GOT3 (cell line): ENCODE results near the gene MITD1.
"Not testable (repeated sequence)": the region's sequence is repeated elsewhere in the genome, so short reads cannot be mapped to it uniquely, and the experiment has no call there.

Source experiments
- DNase-seq: peaks from one replicate; lab custom pipeline; 2025; ENCODE audit warnings: mixed read lengths; lab: John Stamatoyannopoulos, UW

The MITD1 gene

GRCh38 chr2:99154643-99155536, 26.0 kb downstream of the MITD1 start, which contains the start of the genes LIPT1 and TSGA10:
Gene LIPT1 (plus strand): TSS chr2:99154967. CDS start chr2:99161958, 6,991 bp downstream.
Gene TSGA10 (minus strand): TSS chr2:99154942. CDS start chr2:99109439, 45,503 bp downstream.
- peak; percentile 60 for DNase-seq

DNA sequence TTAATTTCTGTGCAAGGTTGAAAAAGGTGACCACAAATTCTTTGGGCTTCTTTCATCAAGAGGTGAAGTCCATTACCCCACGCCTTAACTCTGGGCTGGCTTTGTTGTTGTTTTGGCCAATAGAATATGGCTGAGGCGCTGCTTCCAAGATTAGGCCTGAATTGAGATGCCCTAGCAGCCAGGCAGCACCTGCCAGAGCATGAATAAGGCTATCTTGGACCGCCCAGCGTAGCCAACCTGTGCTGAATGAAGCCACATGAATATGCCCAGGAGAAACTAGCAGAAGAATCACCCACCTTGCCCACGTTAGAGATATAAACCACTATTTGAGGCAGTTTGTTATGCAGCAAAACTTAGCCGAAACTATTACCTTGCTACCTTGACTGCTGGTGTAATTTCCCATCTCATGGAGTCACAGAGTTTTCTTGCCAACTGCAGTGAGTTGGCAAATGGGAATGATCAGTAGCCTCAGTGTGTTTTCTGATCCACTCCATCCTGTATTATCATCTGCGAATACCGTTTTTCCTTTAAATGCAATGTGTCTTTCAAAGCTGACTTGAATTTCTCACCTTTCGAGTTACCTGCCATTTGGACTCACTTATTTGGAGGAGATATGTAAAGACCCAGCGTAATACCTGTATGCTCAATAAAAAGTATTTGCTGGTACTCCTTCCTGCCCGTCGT, 26.8 kb downstream of the MITD1 start:
- no peak for DNase-seq

- DNase-seq: no peak
These were observed 28.5 kb downstream of the MITD1 start for GRCh38 chr2:99152199-99152895.

DNA sequence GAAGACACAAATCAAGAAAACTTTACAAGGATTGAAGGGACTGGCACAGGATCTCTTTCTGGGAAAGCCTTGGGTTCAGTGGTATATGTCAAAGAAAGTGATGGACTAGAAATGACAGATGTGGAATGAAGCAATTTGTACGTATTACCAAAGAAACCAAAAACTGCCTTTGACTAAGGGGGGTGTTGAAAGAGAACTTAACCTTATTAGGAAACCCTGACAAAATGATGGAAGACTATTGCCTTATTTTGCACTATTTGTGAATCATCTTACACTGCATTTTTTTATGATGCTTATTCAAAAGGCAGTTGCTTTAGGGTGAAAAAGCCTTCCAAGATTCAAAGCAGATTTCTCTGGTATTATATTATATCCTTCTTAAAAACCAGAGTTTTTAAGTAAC, 30.2 kb downstream of the MITD1 start:
- DNase-seq: no peak

- peak; percentile 75 for DNase-seq
These were observed 39.4 kb downstream of the MITD1 start, which contains the start of gene C2orf15 for GRCh38 chr2:99141110-99142108. Gene C2orf15 (plus strand): TSS chr2:99141707. CDS start chr2:99150559, 8,852 bp downstream.

DNA sequence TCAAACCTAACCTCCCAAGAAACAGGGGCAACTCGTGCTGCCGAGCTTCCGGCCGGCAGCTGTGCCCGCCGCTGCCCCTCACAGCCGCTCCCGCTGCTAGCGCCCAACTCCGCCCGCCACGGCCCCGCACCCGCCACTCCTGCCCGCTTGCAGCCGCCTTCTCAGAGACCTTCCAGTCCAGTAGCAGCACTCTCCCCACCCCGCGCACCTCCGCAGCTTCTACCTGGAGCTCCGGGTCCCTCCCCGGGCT, 40.1 kb downstream of the MITD1 start:
- no peak for DNase-seq

GRCh38 chr2:99140056-99140859, 40.6 kb downstream of the MITD1 start:
- DNase-seq: no peak

DNA sequence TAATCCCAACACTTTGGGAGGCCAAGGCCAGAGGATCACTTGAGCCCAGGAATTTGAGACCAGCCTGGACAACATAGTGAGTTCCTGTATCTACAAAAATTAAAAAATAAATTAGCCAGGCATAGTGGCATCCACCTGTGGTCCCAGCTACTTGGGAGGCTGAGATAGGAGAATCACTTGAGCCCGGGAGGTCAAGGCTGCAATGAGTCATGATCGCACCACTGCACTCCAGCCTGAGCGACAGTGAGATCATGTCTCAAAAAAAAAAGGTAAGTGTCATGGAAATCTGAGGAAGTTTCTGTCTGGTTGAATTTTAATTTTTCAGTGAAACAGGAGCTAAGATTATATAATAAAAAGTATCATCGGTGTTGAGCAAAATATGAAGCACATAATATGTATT, 41.9 kb downstream of the MITD1 start:
- DNase-seq: no peak

DNA sequence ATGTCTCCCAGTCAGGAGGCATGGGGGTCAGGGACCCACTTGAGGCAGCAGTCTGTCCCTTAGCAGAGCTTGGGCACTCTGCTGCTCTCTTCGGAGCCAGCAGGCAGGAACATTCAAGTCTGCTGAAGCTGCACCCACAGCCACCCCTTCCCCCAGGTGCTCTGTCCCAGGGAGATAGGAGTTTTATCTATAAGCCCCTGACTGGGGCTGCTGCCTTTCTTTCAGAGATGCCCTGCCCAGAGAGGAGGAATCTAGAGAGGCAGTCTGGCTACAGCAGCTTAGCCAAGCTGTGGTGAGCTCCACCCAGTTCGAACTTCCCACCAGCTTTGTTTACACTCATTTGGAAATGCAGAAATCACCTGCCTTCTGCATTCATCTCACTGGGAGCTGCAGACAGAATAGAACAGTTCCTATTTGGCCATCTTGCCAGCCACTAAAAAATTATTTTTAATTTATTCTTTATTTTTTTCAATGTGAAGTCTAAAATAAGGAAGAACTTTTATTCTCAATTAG, 45.8 kb downstream of the MITD1 start:
- DNase-seq: not testable (repeated sequence)

DNA sequence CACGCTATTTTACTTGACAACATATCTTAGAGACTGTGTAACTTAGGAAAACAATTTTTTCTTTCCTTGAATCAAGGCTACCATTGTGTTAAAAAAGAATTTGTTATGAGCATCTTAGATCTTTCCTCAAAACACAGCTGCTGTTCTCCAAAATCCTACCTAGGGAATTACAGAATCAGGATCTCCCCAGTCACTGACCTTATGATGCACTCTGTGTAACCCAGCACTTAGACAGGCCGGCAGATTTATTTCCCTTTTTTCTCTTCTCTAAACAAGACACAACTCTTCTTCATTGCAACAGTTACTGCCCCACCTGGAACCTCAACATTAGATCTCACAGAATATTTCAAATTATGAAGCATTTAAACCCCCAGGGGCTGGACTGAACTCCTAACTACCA, 52.9 kb downstream of the MITD1 start:
- DNase-seq: no peak
